PFSK-1 (cell line): ENCODE measurements around the gene SMG6.

Experiments used
- FOXP2 ChIP-seq: optimal IDR thresholded peaks from 2 replicates; pipeline ENCODE3; 2011; ENCODE audit warnings: borderline replicate concordance, control low read depth, inconsistent platforms; ENCODE audit not compliant: insufficient read depth; ENCODE audit errors: extremely low read length, extremely low read depth
- POLR2AphosphoS5 ChIP-seq: IDR thresholded peaks from 2 replicates; pipeline ENCODE4 v1.6.1; 2012; ENCODE audit warnings: low read depth, mild to moderate bottlenecking, control low read depth, low read length, moderate library complexity
- REST ChIP-seq, 2 experiments: IDR thresholded peaks; 2 replicates each; pipeline versions ENCODE4 v1.6.1 to v1.8.0; 2011 to 2012; ENCODE audit warnings: low read depth in 2 of 2, low read length in 2 of 2, control low read depth in 1 of 2, inconsistent platforms in 1 of 2, mild to moderate bottlenecking in 1 of 2, moderate library complexity in 1 of 2; ENCODE audit not compliant: insufficient read depth in 1 of 2
- SIN3A ChIP-seq: IDR thresholded peaks from 2 replicates; pipeline ENCODE4 v1.6.1; 2012; ENCODE audit warnings: mild to moderate bottlenecking, low read length, moderate library complexity, borderline replicate concordance; ENCODE audit not compliant: insufficient read depth
- TAF1 ChIP-seq: IDR thresholded peaks from 2 replicates; pipeline ENCODE4 v1.6.1; 2012; ENCODE audit warnings: low read length, control low read depth, borderline replicate concordance; ENCODE audit not compliant: insufficient read depth

The SMG6 gene

GRCh38 chr17:2107050-2107449 is 196.5 kb downstream of the SMG6 start:
- TF ChIP-seq SIN3A (no peak), TAF1 (no peak), POLR2AphosphoS5 (no peak), REST (IDR thresholded peaks at IDR 0.05; ENCODE audit: insufficient read depth in 1 of 2, low read depth in 2 of 2, low read length in 2 of 2) (no peak), FOXP2 (no peak)

- TF ChIP-seq REST (IDR thresholded peaks at IDR 0.05; ENCODE audit: insufficient read depth in 1 of 2, low read depth in 2 of 2, low read length in 2 of 2) (no peak), SIN3A (no peak), TAF1 (no peak), FOXP2 (no peak), POLR2AphosphoS5 (no peak)
Measured at GRCh38 chr17:2106308-2106955, 197.2 kb downstream of the SMG6 start.

- TF ChIP-seq POLR2AphosphoS5 (no peak), TAF1 (no peak), REST (IDR thresholded peaks at IDR 0.05; ENCODE audit: insufficient read depth in 1 of 2, low read depth in 2 of 2, low read length in 2 of 2) (no peak), SIN3A (no peak), FOXP2 (no peak)
Measured at GRCh38 chr17:2105663-2106062, 197.9 kb downstream of the SMG6 start.

GRCh38 chr17:2102931-2103809 is 200.4 kb downstream of the SMG6 start:
- TF ChIP-seq FOXP2: no peak
- no peak for TF ChIP-seq TAF1
- TF ChIP-seq REST (IDR thresholded peaks at IDR 0.05; ENCODE audit: insufficient read depth in 1 of 2, low read depth in 2 of 2, low read length in 2 of 2): no peak
- no peak for TF ChIP-seq SIN3A
- no peak for TF ChIP-seq POLR2AphosphoS5
